GM06990 (cell line): Measurements from ENCODE around the gene RPGR.
A peak's percentile ranks its signal among the peaks of the same experiment; 100 is the strongest.

Experiments used
- DNase-seq: peaks from one replicate; pipeline ENCODE4 v3.0.0-alpha.2; 2011; ENCODE audit not compliant: insufficient read length; ENCODE audit errors: extremely low read depth
- H3K27me3 ChIP-seq: replicated peaks from 2 replicates; pipeline ENCODE4 v1.6.0; 2011; ENCODE audit warnings: low read length; ENCODE audit not compliant: control insufficient read depth, insufficient read depth
- H3K36me3 ChIP-seq: 2 replicates; pipeline ENCODE4 v1.5.1; 2011; ENCODE audit warnings: low read length; ENCODE audit not compliant: control insufficient read depth, insufficient read depth
- H3K4me3 ChIP-seq: replicated peaks from 2 replicates; pipeline ENCODE4 v1.5.1; 2011; ENCODE audit warnings: low read depth, mild to moderate bottlenecking, control low read depth, low read length
- TF ChIP-seq, protein P1 (sequence below): IDR thresholded peaks from 2 replicates; pipeline ENCODE4 v1.5.1; 2011; ENCODE audit warnings: low read length, control low read depth, mild to moderate bottlenecking, inconsistent platforms; ENCODE audit not compliant: insufficient read depth, poor library complexity, severe bottlenecking

The RPGR gene

GRCh38 chrX:38273453-38273852 lies 53.9 kb downstream of the RPGR start:
- Histone ChIP-seq H3K36me3 (no peaks in the 10 kb centered on the region), H3K4me3 (no peak overlapping the region), H3K27me3 (no peaks in the 10 kb centered on the region)
- DNase-seq: no peak
- TF ChIP-seq, protein P1, sequence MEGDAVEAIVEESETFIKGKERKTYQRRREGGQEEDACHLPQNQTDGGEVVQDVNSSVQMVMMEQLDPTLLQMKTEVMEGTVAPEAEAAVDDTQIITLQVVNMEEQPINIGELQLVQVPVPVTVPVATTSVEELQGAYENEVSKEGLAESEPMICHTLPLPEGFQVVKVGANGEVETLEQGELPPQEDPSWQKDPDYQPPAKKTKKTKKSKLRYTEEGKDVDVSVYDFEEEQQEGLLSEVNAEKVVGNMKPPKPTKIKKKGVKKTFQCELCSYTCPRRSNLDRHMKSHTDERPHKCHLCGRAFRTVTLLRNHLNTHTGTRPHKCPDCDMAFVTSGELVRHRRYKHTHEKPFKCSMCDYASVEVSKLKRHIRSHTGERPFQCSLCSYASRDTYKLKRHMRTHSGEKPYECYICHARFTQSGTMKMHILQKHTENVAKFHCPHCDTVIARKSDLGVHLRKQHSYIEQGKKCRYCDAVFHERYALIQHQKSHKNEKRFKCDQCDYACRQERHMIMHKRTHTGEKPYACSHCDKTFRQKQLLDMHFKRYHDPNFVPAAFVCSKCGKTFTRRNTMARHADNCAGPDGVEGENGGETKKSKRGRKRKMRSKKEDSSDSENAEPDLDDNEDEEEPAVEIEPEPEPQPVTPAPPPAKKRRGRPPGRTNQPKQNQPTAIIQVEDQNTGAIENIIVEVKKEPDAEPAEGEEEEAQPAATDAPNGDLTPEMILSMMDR: no peak

GRCh38 chrX:38271154-38271716 lies 56.1 kb downstream of the RPGR start:
- Histone ChIP-seq H3K4me3 (no peak overlapping the region), H3K27me3 (no peaks in the 10 kb centered on the region), H3K36me3 (no peaks in the 10 kb centered on the region)
- peak; percentile 62 for DNase-seq
- TF ChIP-seq, protein P1: no peak

GRCh38 chrX:38268011-38268410 lies 59.3 kb downstream of the RPGR start:
- Histone ChIP-seq H3K27me3 (no peaks in the 10 kb centered on the region), H3K36me3 (no peaks in the 10 kb centered on the region), H3K4me3 (no peak overlapping the region)
- TF ChIP-seq, protein P1: no peak
- DNase-seq: no peak

DNA sequence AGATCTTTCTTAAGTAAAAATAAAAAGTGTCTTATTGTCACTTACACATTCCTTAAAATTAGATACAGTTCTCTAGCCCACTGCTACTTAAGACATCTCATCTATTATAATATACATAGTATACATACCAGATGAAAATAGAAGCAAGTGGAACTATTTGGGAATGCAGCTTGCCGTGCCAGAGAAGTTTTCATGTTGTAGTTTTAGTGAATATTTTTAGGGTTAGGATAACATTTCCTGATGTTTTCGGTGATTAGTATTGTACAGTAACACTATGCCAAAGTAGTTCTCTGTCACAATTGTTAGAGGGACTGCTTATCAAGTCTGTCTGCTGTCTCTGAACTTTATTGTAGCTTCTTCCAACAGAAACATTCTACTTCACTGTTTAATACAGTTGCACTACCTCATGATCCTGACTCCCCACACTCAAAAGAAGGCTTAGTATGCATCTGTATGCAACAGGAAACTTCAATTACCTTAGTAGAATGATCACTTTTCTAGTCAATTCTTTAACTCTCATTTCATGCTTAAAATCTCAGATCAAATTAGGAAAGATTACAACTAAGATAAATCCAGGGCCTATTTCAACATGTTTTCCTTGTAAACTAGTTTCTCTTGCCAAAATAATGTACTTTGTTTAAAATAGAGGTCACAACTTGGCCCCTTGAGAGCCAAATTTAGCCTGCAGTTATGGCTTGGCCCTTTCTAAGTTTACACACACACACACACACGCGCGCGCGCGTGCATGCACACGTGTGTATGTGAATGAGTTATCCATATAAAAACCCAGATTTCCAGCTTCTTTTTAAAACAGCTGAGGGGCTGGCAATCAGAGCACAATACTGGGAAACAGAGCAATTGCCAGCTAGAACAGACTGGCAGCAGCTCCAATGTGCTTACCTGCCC lies 64.3 kb downstream of the RPGR start:
- TF ChIP-seq, protein P1: no peak
- Histone ChIP-seq H3K27me3 (no peaks in the 10 kb centered on the region), H3K4me3 (no peak overlapping the region), H3K36me3 (no peaks in the 10 kb centered on the region)
- DNase-seq: no peak

DNA sequence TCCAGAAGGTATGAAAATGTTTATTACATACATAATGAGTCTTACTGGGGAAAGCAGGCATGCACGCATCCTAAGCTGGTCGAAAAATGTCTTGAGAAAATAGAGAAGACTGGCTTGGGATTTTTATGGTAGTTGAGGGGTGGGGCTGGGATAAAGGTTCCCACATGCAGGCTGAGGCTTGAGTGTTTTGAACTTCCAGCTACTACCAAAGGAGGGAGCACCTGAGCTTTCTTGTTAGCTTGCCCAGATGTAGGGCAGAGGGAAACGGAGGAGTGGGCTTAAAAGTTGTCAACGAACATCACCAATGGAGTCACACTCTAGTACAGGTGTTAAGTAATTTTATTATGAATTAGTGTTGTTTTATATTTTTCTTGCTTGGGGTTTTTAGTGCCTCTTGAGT lies 67.1 kb downstream of the RPGR start:
- DNase-seq: no peak
- Histone ChIP-seq H3K36me3 (no peaks in the 10 kb centered on the region), H3K27me3 (no peaks in the 10 kb centered on the region), H3K4me3 (no peak overlapping the region)
- TF ChIP-seq, protein P1: peak; percentile 64

GRCh38 chrX:38256019-38256418 lies 71.3 kb downstream of the RPGR start:
- H3K27me3 ChIP-seq: no peaks in the 10 kb centered on the region
- H3K36me3 ChIP-seq: no peaks in the 10 kb centered on the region
- TF ChIP-seq, protein P1: no peak
- no peak overlapping the region for H3K4me3 ChIP-seq
- DNase-seq: no peak
